Measurements from ENCODE around the gene BIRC5. TPM values are rescaled to one million over a fixed set of nuclear protein-coding genes. Genes with fewer than 3 reads are reported as not detected.

Gene BIRC5
- total RNA-seq, 4 donors from 2014 or later = 0.27 to 1.6 TPM; not detected in 2

DNA sequence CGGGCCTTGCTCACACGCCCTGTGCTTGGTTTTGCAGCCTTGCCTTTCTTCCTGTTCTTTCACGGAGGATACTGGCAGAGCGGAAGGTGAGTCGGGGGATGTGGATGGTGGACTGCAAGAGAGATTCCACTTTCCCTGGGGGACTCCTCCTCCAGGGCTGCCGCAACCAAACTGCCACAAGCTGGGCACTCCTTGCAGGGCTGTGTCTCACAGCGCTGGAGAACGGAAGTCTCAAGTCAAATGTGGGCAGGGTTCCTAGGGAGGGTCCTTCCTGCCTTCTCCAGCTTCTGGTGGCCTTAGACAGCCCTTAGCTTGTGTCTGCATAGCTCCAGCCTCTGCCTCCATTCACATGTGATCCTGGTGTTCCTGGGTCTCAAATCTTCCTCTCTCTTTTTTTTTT, 11.4 kb upstream of the BIRC5 start:
- 93% methylated on average over 3 of the region's 8 CpGs; no CpG with 5 or more reads in 1 of the 2 donors for WGBS, 2 donors (ENCODE audit: low coverage in 1 of 2)
- H3K4me3 ChIP-seq = no peak overlapping the region
- H3K36me3 ChIP-seq = peaks cover 0 to 86% of the 10 kb centered on the region in 2 donors
- H3K4me1 ChIP-seq = no peaks in the 10 kb centered on the region
- H3K9me3 ChIP-seq = no peaks in the 10 kb centered on the region
- ATAC-seq = no peak
- no peaks in the 10 kb centered on the region for H3K27me3 ChIP-seq
- TF ChIP-seq EP300 (IDR thresholded peaks at IDR 0.05) (no peak), POLR2AphosphoS5 (IDR thresholded peaks at IDR 0.05) (no peak), POLR2A (IDR thresholded peaks at IDR 0.05) (no peak)
- TF ChIP-seq, protein P1, sequence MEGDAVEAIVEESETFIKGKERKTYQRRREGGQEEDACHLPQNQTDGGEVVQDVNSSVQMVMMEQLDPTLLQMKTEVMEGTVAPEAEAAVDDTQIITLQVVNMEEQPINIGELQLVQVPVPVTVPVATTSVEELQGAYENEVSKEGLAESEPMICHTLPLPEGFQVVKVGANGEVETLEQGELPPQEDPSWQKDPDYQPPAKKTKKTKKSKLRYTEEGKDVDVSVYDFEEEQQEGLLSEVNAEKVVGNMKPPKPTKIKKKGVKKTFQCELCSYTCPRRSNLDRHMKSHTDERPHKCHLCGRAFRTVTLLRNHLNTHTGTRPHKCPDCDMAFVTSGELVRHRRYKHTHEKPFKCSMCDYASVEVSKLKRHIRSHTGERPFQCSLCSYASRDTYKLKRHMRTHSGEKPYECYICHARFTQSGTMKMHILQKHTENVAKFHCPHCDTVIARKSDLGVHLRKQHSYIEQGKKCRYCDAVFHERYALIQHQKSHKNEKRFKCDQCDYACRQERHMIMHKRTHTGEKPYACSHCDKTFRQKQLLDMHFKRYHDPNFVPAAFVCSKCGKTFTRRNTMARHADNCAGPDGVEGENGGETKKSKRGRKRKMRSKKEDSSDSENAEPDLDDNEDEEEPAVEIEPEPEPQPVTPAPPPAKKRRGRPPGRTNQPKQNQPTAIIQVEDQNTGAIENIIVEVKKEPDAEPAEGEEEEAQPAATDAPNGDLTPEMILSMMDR (IDR thresholded peaks at IDR 0.05) = no peak
- no peak overlapping the region for H3K27ac ChIP-seq

DNA sequence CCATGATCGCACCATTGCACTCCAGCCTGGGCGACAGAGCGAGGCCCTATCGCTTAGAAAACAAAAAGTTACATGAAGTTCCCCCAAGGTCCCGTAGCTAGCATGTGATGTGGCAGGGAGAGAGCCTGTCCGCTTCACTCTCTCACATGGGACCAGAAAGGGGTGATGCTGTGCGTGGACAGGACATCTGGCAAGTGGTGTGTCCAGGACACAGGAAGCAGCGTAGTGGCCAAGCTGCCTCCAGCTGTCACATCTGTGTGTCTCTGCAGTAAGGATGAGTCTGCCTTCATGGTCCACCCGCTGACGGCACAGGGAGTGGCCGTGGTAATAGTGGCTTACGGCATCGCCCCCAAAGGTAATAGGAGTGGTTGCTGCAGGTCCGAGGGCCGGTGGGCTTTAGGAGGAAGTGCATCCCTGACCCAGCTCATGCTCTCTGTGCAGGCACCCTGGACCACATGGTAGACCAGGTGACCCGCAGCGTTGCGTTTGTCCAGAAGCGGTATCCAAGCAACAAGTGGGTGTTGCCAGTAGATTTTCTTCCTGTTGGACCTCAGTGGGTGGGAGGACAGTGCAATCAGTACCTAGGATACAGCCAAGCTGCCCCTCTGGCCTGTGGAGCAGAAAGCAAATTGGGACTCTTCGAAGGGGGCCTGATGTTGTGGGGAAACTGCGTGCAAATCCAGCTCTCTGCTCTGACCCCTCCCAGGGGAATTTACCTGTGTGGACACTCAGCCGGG, 9.5 kb upstream of the BIRC5 start:
- no peak overlapping the region for H3K27ac ChIP-seq
- no peak overlapping the region for H3K4me3 ChIP-seq
- no peaks in the 10 kb centered on the region for H3K27me3 ChIP-seq
- no peaks in the 10 kb centered on the region for H3K9me3 ChIP-seq
- TF ChIP-seq POLR2AphosphoS5 (IDR thresholded peaks at IDR 0.05) (no peak), POLR2A (IDR thresholded peaks at IDR 0.05) (no peak), EP300 (IDR thresholded peaks at IDR 0.05) (no peak)
- TF ChIP-seq, protein P1 (IDR thresholded peaks at IDR 0.05) = no peak
- ATAC-seq = no peak
- peaks cover 0 to 74% of the 10 kb centered on the region in 2 donors for H3K36me3 ChIP-seq
- 81% methylated on average over 9 of the region's 22 CpGs; no CpG with 5 or more reads in 1 of the 2 donors for WGBS, 2 donors (ENCODE audit: low coverage in 1 of 2)
- no peaks in the 10 kb centered on the region for H3K4me1 ChIP-seq

DNA sequence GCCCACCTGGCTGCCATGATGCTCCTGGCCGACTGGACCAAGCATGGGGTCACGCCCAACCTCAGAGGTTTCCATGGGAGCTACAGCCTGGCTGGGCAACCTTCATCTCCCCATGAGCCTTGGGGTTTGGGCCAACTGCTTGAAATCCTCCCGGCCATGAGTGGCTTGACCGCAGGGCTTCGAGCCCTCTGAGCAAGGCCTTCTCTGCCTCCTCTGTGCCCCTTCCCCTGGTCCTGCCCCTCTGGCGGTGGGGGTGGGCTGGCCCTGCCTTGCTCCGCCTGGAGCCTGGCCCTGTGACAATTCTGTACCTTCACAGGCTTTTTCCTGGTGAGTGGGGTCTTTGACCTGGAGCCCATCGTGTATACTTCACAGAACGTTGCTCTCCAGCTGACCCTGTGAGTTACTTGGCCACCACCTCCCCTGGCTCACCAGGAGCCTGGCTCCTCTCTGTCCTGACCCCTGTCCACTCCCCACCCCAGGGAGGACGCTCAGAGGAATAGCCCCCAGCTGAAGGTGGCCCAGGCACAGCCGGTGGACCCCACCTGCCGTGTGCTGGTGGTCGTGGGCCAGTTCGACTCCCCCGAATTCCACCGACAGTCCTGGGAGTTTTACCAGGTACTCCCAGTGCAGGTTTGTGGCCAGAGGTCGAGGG, 8.8 kb upstream of the BIRC5 start:
- H3K4me1 ChIP-seq = no peaks in the 10 kb centered on the region
- H3K27ac ChIP-seq = no peak overlapping the region
- 79 to 86% methylated on average over 2 to 9 of the region's 17 CpGs for WGBS, 2 donors (ENCODE audit: low coverage in 1 of 2)
- H3K27me3 ChIP-seq = no peaks in the 10 kb centered on the region
- no peak overlapping the region for H3K4me3 ChIP-seq
- H3K36me3 ChIP-seq = peaks cover 0 to 69% of the 10 kb centered on the region in 2 donors
- ATAC-seq = no peak
- H3K9me3 ChIP-seq = no peaks in the 10 kb centered on the region
- no peak for TF ChIP-seq EP300 (IDR thresholded peaks at IDR 0.05)
- TF ChIP-seq, protein P1 (IDR thresholded peaks at IDR 0.05) = no peak
- no peak for TF ChIP-seq POLR2A (IDR thresholded peaks at IDR 0.05)
- TF ChIP-seq POLR2AphosphoS5 (IDR thresholded peaks at IDR 0.05) = no peak

DNA sequence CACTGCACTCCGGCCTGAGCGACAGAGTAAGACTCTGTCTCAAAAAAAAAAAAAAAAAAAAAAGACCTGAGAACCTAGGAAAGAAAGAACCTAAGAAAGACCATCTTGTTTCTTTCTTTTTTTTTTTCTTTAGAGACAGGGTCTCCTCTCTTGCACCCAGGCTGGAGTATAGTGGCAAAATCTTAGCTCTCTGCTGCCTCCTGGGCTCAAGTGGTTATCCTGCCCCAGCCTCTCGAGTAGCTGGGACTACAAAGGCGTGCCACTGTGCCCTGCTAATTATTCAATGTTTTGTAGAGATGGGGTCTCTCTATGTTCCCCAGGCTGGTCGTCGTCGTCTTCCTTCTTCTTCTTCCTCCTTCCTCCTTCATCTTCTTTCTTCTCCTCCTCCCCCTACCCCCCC, 7.8 kb upstream of the BIRC5 start:
- no peaks in the 10 kb centered on the region for H3K4me1 ChIP-seq
- no peak for TF ChIP-seq POLR2A (IDR thresholded peaks at IDR 0.05)
- TF ChIP-seq, protein P1 (IDR thresholded peaks at IDR 0.05) = no peak
- no peak for TF ChIP-seq EP300 (IDR thresholded peaks at IDR 0.05)
- no peak for TF ChIP-seq POLR2AphosphoS5 (IDR thresholded peaks at IDR 0.05)
- 66 to 83% methylated on average over 7 of the region's 7 CpGs for WGBS, 2 donors (ENCODE audit: low coverage in 1 of 2)
- ATAC-seq = no peak
- H3K4me3 ChIP-seq = no peak overlapping the region
- peaks cover 0 to 61% of the 10 kb centered on the region in 2 donors for H3K36me3 ChIP-seq
- H3K27me3 ChIP-seq = no peaks in the 10 kb centered on the region
- no peaks in the 10 kb centered on the region for H3K9me3 ChIP-seq
- no peak overlapping the region for H3K27ac ChIP-seq

Measured in gastroesophageal sphincter (tissue), 4 donors.